Gastroesophageal sphincter (tissue), 3 donors: ENCODE results near the gene DMD.

Experiments
- POLR2A ChIP-seq, 2 donors: fragments of 450-650 bp; IDR thresholded peaks; one replicate each; pipeline ENCODE4 v1.6.1; 2017; ENCODE audit warnings: antibody characterized with exemption in 2 of 2, mild to moderate bottlenecking in 2 of 2, moderate library complexity in 1 of 2
- POLR2AphosphoS5 ChIP-seq: sonication (generic); formaldehyde crosslinking; IDR thresholded peaks from one replicate; pipeline ENCODE4 v1.6.1; 2017; ENCODE audit warnings: antibody characterized with exemption
- TF ChIP-seq, protein P1 (sequence below), 4 experiments: fragments of 200-600 bp in 2 of 4; fragments of 450-650 bp in 2 of 4; sonication (generic) in 1 of 4; IDR thresholded peaks; one replicate each; pipeline ENCODE4 v1.5.1; 2017 to 2019; ENCODE audit warnings: antibody characterized with exemption in 4 of 4, mild to moderate bottlenecking in 2 of 4, moderate library complexity in 2 of 4

DNA sequence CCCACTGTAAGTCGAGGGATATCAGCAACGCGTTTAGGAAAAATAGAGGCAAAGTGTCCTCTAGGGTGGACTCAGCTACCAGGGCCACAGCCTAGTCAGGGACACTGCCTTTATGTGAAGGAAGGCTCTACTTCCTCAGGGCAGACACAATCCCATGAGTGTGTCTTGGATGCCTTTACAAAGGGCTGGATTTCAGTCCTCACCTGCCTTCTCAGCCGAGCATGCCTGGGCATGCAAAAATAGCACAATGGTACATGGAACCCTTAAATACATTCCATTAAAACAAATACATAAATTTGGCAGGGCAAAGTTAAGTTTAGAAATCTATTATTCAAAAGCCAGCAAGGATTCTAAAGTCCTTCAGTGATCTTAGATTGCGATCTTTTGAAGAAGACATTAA is 51.1 kb downstream of the DMD start:
- TF ChIP-seq, protein P1, sequence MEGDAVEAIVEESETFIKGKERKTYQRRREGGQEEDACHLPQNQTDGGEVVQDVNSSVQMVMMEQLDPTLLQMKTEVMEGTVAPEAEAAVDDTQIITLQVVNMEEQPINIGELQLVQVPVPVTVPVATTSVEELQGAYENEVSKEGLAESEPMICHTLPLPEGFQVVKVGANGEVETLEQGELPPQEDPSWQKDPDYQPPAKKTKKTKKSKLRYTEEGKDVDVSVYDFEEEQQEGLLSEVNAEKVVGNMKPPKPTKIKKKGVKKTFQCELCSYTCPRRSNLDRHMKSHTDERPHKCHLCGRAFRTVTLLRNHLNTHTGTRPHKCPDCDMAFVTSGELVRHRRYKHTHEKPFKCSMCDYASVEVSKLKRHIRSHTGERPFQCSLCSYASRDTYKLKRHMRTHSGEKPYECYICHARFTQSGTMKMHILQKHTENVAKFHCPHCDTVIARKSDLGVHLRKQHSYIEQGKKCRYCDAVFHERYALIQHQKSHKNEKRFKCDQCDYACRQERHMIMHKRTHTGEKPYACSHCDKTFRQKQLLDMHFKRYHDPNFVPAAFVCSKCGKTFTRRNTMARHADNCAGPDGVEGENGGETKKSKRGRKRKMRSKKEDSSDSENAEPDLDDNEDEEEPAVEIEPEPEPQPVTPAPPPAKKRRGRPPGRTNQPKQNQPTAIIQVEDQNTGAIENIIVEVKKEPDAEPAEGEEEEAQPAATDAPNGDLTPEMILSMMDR (IDR thresholded peaks at IDR 0.05): no peak
- TF ChIP-seq POLR2AphosphoS5: no peak
- TF ChIP-seq POLR2A (IDR thresholded peaks at IDR 0.05): no peak
